T-helper 17 cell (primary cell): Measurements from ENCODE around the gene WASF2. TPM values are rescaled to one million over a fixed set of nuclear protein-coding genes. Genes with fewer than 3 reads are reported as not detected.

Source experiments
- ATAC-seq: fragments of 150-1000 bp; cut with Tn5 transposase; 2 replicates; pipeline ENCODE4 v1.10.0; 2021; ENCODE audit warnings: mild to moderate bottlenecking, moderate library complexity
- DNase-seq, 3 donors: peaks; one replicate each; pipeline versions ENCODE4 v3.0.0 to v3.0.0-alpha.2; 2020 to 2021
- H3K9me3 ChIP-seq: one replicate; pipeline ENCODE4 v1.7.0; 2013; ENCODE audit warnings: low read length, mild to moderate bottlenecking; ENCODE audit not compliant: control insufficient read depth, poor library complexity, severe bottlenecking
- H3K27ac Mint-ChIP-seq: one replicate; pipeline ENCODE4 v1.8.0; 2022; ENCODE audit warnings: mild to moderate bottlenecking, moderate library complexity, mixed read lengths
- H3K27me3 Mint-ChIP-seq: one replicate; pipeline ENCODE4 v1.8.0; 2022; ENCODE audit warnings: mixed read lengths
- H3K36me3 Mint-ChIP-seq: one replicate; pipeline ENCODE4 v1.8.0; 2022; ENCODE audit warnings: low read depth, mixed read lengths
- H3K4me1 Mint-ChIP-seq: one replicate; pipeline ENCODE4 v1.8.0; 2022; ENCODE audit warnings: mild to moderate bottlenecking, mixed read lengths
- H3K4me3 Mint-ChIP-seq: one replicate; pipeline ENCODE4 v1.8.0; 2022; ENCODE audit warnings: mild to moderate bottlenecking, moderate library complexity, mixed read lengths
- total RNA-seq, 4 donors: library from RNA in 2 of 4; stranded (reverse) in 2 of 4; gene quantifications; one replicate each; pipeline ENCODE4 v1.2.3 and lab custom pipeline; 2022 to 2026

WASF2 gene
- total RNA-seq, 2 donors from 2014 or later = 124 to 144 TPM

DNA sequence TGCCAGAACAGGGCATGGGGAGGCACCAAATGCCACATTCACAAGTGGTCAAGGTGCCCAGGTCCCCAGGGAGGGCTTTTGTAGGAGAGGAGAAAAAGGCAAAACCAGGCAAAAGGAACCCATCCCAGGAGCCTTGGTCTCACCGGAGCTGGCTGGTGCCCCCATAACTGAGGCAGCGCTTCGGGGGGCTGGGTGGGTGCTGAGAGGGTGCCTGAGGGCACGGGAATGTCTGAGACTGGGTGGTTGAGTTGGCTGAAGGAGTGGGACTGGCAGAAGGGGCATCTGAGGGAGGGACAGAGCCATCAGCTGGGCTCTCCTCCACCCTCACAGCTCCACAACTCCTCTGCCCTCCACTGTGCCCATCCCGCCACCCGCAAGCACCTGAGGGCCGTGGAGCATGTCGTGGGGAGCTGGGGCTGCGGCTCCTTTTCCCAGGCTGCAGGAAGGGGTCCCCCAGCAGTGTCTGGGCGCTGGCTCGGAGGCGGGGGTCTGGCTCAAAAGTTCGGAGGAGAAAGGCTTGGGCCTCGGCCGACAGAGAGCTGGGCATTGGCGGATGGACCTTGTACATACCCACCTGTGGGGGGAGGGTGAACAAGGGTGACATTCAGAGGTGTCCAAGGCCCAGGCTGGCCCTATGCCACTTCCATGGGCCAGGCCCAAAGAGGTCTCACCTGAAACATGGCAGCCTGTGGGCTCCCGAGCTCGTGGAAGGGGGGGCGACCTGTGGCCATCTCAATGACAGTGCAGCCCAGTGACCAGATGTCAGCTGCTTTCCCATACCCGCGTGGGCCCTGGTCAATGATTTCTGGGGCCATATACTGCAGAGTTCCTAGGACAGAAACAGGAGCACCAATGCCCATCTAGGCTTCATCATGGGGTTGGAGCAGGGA, 131.7 kb downstream of the WASF2 start:
- H3K4me1 Mint-ChIP-seq = peaks cover 41% of the 10 kb centered on the region

DNA sequence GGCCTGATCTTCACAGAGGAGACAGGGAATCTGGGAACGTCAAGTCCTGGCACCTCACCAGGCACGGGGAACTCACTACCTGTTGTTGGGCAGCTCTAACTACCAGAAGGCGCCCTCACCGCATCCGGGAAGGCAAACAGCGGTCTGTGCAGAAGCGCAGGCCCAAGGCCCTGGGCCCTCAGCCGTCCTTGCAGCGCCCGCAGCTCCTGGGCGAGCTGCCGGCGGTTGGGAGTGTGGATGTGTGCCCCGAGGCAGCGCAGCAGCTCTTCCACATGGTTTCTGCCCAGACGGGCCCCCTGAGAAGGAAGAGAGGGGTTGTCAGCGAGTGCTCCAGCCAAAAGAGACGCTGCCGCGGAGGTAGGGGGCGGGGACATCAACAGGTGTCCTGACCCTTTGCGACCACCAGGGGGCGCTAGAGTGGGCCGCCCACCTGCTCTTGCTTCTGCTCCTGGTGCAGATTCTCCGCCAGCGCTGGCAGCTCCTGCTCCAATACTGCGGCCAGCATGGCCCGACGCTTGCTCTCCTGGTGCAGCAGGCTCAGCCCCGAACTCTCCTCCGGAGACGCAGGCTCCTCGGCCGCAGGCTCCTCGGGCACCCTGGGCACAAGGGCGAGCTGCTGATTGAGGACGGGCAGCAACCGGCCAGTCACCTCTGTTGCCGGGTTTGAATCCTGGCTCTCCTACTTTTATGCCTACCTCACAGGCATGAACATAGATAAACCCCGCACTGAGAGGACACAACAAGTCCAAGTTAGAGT, 132.5 kb downstream of the WASF2 start:
- DNase-seq (peak; percentile 66 to 72 (median 72)), ATAC-seq (peak; percentile 86)
- no peaks in the 10 kb centered on the region for H3K27me3 Mint-ChIP-seq
- H3K36me3 Mint-ChIP-seq = peaks cover 2% of the 10 kb centered on the region
- peak overlapping the region; percentile 75 for H3K27ac Mint-ChIP-seq
- H3K9me3 ChIP-seq = no peaks in the 10 kb centered on the region
- peak overlapping the region; percentile 84 for H3K4me3 Mint-ChIP-seq
- peaks cover 39% of the 10 kb centered on the region for H3K4me1 Mint-ChIP-seq

More for the DNA sequence above, 131.7 kb downstream of the WASF2 start:
- Mint-ChIP-seq H3K36me3 (peaks cover 2% of the 10 kb centered on the region), H3K27ac (peak overlapping the region; percentile 75), H3K27me3 (no peaks in the 10 kb centered on the region), H3K4me3 (no peak overlapping the region)
- DNase-seq (no peak), ATAC-seq (no peak)
- no peaks in the 10 kb centered on the region for H3K9me3 ChIP-seq

- peaks cover 2% of the 10 kb centered on the region for H3K36me3 Mint-ChIP-seq
These were observed 133.2 kb downstream of the WASF2 start for GRCh38 chr1:27356619-27357280.

GRCh38 chr1:27356277-27356618, 133.7 kb downstream of the WASF2 start:
- DNase-seq (no peak), ATAC-seq (no peak)
- Mint-ChIP-seq H3K4me1 (peaks cover 36% of the 10 kb centered on the region), H3K36me3 (peaks cover 2% of the 10 kb centered on the region), H3K27me3 (no peaks in the 10 kb centered on the region), H3K4me3 (peak overlapping the region; percentile 3), H3K27ac (peak overlapping the region; percentile 75)
- H3K9me3 ChIP-seq = no peaks in the 10 kb centered on the region

More at GRCh38 chr1:27356619-27357280, 133.2 kb downstream of the WASF2 start:
- peak in 1 of 3 donors; percentile 44 for DNase-seq
- ATAC-seq = peak; percentile 39
- Mint-ChIP-seq H3K27ac (peak overlapping the region; percentile 75), H3K4me1 (peaks cover 37% of the 10 kb centered on the region), H3K4me3 (peak overlapping the region; percentile 84), H3K27me3 (no peaks in the 10 kb centered on the region)
- no peaks in the 10 kb centered on the region for H3K9me3 ChIP-seq

DNA sequence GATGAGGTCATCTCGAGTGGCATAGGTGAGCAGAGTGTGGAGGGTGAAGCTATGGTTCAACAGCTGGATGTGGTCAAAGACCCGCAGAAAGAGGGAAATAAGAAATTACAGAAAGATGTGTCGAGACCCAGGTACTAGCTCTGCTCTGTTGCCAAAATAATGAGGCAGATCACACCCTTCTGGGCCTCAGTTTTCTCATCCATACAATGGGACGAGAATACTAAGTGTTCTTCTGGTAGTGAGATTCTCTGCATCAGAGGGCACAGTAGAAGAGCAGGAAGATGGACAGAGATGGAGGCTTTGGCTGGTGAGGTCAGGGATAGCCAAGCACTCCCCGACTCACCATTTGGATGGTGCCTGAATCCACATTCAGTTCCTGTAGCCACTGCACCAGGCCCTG, 134.3 kb downstream of the WASF2 start:
- ATAC-seq (no peak), DNase-seq (no peak)
- no peaks in the 10 kb centered on the region for H3K9me3 ChIP-seq
- Mint-ChIP-seq H3K4me3 (no peak overlapping the region), H3K36me3 (peaks cover 2% of the 10 kb centered on the region), H3K4me1 (peaks cover 31% of the 10 kb centered on the region), H3K27ac (peak overlapping the region; percentile 75), H3K27me3 (no peaks in the 10 kb centered on the region)

Other genes starting within 250 kb of the WASF2 start
- 10 to 100 TPM; 24.8 to 27.0 TPM for gene TMEM222, start 168.0 kb downstream of the WASF2 start, total RNA-seq
- gene SYTL1, start 148.1 kb downstream of the WASF2 start, total RNA-seq = 100 to 1,000 TPM; 206 to 261 TPM
- 1 to 10 TPM; 3.3 to 4.9 TPM for gene MAP3K6, start 123.2 kb downstream of the WASF2 start, total RNA-seq
- not detected for gene FCN3, start 115.3 kb downstream of the WASF2 start, total RNA-seq
- not detected for gene CD164L2, start 106.8 kb downstream of the WASF2 start, total RNA-seq
- under 1 TPM in 1 of 2 donors, not detected in 1; 0.30 TPM for gene GPR3, start 97.5 kb downstream of the WASF2 start, total RNA-seq
- gene AHDC1, start 114.0 kb upstream of the WASF2 start, total RNA-seq = 10 to 100 TPM; 15.9 to 18.7 TPM
- gene FGR, start 145.0 kb upstream of the WASF2 start, total RNA-seq = 10 to 100 TPM in 1 of 2 donors, 1 to 10 TPM in 1; 3.3 to 12.6 TPM
- gene IFI6, start 182.0 kb upstream of the WASF2 start, total RNA-seq = 10 to 100 TPM; 25.7 to 26.4 TPM
- 10 to 100 TPM; 17.7 to 25.9 TPM for gene FAM76A, start 235.8 kb upstream of the WASF2 start, total RNA-seq